Stimulated activated CD4-positive, alpha-beta T cell treated with anti-CD3 and anti-CD28 coated beads, Interleukin-2, amount 100 ng/mL, for 48 hours (primary cell): ENCODE data around the gene FAR2.
"Not testable (repeated sequence)": the region's sequence is repeated elsewhere in the genome, so short reads cannot be mapped to it uniquely, and the experiment has no call there.

Experiments
- DNase-seq, 2 donors: peaks; one replicate each; pipeline ENCODE4 v3.0.0-alpha.2; 2020

FAR2 gene

DNA sequence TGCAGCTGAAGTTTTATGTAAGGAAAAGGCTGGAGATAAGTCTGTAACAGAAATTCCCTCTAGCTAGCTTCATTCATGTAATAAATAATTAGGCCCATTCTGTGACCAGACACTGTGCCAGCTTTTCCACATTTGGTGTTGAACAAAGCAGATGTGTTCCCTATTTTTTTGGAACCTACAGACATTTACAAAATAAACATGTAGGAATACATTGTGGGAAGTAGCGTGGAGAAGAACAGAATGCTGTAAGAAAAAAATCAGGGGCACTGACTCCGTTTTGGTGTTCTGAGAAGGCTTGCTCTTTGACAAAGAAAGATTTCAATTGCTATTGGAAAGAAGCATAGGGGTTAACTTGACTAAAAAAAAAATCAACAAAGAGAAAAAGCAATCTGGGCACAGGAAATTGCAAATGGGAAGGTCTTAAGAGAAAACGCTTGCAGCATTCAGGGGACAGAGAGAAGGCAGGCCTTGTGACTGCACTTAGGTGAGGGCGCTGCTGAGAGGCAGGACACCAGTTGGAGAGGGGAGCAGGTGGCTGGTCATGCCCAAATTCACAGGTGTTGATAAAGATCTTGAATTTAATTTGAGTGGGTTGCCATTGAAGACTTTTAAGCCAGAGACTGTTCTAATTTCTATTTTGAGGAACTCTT is 4.0 kb downstream of the FAR2 start:
- DNase-seq = no peak

DNA sequence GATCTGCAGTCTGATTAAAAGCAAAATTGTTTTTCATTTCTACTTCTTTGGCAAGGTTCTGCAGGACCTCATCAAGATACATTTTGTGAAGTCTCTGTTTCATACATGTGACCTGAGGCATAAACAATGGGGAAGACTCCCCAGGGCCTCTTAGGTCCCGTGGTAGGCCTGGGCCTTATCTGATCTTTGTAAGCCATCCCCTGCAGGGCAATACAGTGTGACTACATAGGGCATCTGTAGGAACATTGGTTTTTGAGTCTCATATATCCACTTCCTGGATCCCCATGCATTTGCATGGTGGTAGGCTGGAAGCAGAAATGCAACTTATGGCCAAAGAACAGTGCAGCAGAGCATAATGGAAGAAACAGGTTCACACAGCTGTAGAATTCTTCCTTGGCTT is 6.0 kb downstream of the FAR2 start:
- no peak for DNase-seq

DNA sequence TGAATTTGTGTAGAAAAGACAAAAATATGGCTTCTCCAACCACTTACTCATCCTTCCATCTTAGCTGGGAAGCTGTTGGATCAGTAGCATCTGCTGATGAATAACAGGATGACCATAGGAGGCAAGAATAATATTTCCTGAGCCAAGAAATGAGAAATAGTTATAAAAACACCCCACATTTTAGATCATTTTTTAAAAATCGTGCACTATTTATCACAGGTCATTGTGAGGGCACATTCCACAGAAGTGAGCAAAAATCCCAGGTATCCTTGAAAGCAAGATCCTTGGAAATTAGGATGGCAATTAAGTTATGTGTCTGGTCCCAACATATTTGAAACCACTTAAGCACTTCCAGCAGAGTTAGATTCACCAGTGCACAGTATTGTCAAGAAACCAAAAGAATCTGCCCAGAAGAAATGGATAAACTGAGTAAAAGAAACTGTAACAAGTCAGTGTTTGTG is 8.4 kb downstream of the FAR2 start:
- no peak for DNase-seq

DNA sequence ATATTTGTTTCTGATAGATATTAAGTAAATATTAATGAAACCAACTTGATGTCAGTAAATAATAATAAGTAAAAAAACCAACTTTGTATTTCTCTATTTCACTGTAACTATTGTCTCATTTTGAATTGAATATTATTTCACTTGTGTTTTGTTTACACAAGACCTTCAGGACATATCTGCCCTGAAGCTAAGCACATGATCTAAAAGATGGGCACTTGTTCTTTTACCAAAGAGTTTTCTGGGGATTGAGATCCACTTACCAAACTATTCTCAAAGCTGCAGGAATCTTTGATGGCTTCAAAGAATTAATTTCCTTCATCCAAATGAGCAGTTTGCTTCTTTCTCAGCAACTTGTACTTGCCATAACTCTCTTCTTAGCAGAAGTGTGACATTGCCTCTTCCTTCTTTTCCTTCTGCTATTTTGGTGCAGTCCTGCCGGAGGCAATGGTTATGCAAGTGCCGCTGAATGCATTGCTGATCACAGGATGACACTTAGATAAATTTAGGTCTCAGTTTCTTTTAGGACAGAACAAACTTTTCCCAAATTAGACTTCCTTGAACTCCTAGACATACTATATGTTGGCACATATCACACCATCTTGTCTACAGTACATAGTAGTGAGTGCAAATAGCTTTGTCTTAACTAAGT is 9.2 kb downstream of the FAR2 start:
- no peak for DNase-seq

DNA sequence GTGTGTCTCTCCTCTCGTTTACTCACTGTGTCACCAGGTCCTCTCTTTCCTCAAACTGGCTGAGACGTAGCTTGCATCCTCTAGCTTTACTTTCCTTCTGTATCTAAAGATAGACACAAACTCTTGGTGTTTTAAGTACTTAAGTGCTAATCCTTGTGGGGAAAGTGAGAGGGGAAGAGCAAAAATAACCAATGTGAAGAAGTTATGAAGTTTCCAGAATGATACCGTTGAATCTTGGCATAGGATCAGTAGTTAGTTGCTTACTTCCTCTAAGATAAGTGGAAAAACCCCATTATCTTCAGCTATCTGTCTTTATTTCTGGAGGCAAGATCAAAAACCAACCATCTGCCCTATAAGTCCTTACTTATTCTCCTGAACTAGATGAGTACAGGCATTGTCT is 10.6 kb downstream of the FAR2 start:
- DNase-seq = no peak

DNA sequence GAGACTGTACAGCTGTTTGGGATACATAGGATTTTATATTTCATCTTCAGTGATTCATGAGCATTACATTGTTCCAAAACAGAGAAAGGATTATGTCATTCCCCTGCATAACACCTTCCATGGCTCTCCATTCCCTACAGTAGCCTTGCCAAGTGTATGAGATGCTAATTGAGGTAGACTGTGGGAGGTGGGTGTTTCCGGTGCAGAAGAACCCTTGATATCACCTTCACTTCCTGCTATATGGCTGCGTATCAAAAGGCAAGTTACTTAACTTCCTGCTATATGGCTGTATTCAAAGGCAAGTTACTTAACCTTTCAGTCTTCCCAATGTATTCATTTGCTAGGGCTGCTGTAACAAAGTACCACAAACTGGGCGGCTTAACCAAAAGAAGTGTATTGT is 11.2 kb downstream of the FAR2 start:
- DNase-seq = no peak

DNA sequence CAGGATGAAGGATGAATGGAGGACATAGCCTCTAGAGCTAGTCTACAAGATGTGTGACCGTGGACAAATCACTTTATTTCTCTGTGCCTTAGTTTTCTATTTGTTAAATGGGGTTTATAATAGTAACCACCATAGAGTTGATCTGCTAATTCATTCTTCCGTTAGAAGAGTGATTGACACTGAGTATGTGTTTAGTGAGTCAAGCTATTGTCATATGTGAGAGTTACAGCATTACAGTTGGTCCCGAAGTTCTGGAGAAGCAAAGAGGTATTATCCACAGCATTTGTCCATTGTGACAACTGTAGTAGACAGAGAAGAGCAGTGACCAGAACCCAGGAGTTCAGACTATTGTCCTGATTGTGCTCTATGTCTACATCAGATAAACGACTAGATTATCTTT is 14.1 kb downstream of the FAR2 start:
- DNase-seq = no peak

DNA sequence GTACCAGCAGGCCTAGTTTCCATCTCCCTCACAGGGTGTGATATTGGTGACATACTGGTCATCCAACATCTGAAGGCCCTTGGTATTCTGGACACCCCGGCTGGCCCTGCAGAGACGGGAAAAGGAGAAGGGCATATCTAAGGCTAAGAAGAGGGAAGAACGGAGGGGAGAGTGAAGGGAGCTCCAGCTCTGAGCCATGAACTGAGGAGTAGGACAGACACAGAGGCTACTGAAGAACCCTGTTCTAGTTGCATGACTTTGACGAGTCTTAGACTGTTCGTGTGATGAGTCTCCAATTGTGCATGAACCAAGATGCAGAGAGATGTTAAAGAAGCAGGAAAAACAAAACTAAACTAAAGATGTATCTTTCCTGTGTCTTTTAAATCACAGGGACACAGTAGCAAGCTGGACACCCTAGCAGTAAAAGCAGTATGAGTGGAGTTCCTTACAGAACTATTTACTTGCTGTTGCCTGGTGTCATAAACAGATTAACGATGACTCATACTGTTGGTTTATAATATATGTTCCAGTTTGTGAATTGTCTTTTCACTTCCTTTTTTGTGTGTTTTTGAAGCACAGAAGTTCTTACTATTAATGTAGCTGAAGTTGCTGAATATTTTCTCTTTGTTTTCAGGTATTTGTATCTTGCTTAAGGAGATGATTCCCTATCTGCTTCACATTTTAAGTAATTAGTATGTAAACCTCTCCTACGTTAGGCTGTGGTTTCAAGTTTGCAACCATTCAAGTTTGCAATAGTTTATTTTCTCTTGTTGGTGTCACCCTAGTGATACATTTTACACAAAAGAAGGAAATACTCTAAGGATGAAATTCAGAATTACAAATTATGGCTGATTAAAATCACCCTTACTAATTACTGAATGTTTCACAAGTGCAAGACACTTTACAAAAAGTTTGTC is 15.7 kb downstream of the FAR2 start:
- no peak for DNase-seq

DNA sequence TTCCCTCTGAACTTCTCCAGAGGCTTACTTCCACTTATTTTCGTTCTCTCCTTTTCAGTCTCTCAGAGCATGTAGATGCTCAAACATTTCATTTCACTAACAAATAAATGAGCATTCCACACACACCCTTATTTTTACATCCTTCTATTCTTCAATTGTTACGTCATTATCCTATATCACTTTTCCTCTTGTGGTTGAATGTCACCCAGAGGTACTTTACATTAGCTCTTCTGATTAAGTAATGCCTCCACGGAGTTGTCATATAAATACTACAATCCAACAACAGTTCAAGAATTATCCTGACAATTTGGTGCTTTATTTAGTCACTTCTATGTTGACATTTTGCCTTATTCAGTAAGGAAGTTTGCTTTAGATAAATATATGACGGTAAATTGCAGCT is 18.4 kb downstream of the FAR2 start:
- DNase-seq = no peak

DNA sequence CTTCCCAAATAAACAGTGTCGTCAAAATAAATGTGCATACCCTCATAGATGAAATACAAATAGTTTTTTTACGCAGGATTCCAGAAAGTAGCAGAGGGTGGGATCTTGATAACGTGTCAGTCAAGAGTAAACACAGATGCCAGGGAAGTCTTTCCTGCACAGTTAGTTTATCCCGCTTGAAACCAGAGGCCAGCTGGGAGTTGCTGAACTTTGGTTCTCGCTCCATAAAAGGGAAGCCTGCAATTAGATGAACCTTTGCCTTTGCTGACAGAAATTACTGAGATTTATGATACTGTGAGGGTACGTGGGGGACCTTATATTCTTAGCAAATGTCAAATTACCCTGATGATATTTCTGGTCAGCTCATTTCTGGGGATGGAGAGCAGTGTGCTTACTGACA is 18.9 kb downstream of the FAR2 start:
- no peak for DNase-seq

DNA sequence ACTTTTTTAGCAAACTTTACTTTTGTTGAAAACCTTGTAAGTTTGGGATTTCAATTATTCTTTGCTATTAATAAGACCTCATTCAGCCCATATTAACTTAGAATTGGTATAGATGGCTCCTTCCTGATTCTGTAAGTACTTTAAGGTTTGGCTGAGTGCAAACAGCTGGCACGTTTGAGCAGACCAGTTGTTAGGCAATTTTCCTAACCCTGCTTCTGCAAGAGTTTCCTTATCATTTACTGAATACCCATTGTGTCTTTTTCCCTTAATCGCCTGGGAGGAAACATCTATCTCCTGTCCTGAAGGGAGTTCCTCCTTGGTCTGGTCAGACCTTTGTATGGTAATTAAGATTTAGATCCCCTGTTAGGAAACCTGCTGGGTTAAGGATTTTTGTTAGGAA is 20.9 kb downstream of the FAR2 start:
- DNase-seq = not testable (repeated sequence)

DNA sequence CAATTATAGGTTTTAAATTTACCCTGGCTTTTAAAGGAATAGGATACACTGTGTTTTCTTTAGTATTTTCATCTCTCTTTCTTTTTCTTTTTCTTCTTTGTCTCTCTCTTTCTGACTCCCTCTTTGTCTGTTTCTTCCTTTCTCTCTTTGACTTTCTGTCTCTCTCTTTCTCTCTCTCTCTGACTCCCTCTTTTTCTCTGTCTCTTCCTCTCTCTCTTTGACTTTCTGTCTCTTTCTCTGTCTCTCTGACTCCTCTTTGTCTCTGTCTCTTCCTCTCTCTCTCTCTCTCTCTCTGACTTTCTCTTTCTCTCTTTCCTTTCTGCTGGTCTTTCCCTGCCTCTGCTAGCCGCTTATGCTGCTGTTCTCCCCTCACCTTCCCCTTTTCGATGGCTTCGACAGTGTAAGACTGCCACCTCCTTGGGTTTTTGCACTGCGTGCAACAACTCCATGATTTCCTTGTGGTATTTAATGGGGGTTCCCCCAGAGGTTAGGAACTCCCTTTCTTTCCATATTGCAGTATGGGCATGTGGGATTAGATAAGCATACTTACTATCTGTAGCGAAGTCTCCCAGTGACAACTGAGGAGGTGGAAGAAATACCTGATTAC is 21.5 kb downstream of the FAR2 start:
- not testable (repeated sequence) for DNase-seq

DNA sequence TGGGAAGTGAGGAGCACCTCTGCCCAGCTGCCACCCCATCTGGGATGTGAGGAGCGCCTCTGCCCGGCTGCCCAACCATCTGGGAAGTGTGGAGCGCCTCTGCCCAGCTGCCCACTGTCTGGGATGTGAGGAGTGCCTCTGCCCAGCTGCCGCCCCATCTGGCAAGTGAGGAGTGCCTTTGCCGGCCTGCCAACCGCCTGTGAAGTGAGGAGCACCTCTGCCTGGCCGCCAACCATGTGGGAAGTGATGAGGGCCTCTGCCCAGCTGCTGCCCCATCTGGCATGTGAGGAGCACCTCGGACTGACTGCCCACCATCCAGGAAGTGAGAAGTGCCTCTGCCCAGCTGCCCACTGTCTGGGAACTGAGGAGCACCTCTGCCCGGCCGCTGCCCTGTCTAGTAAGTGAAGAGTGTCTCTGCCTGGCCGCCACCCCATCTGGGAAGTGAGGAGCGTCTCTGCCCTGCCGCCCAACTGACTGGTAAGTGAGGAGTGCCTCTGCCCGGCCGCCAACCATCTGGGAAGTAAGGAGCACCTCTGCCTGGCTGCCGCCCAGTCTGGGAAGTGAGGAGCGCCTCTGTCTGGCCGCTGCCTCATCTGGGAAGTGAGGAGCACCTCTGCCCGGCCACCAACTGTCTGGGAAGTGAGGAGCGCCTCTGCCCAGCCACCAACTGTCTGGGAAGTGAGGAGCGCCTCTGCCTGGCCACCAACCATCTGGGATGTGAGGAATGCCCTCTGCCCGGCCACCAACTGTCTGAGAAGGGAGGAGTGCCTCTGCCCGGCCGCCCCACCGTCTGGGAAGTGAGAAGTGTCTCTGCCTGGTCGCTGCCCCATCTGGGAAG is 22.6 kb downstream of the FAR2 start:
- DNase-seq = no peak

DNA sequence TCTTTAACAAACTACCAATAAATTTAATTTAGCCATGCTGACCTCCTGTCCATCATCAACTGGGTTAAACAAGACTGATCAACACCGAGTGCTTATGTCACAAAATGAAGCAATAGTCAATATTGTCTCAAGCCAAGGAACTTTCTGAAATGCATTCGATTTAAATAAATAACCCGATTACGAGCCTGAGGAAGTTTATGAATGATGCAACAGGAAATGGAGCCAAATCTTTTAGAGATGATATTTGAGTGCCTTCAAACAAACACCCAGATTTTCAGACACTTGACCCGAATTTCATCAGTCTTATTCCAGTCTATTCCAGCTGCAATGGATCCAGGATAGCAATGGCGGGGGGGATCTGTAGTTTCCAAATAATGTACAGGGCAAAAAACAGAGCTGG is 27.9 kb downstream of the FAR2 start:
- DNase-seq = no peak

DNA sequence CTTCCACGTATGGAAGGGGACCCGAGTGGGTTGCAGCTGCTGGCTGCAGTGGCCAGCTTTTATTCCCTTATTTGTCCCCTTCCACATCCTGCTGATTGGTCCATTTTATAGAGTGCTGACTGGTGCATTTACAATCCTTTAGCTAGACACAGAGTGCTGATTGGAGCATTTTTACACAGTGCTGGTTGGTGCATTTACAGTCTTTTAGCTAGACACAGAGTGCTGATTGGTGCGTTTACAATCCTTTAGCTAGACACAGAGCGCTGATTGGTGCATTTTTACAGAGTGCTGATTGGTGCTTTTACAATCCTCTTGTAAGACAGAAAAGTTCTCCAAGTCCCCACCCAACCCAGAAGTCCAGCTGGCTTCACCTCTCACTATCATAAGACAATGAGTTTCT is 33.2 kb downstream of the FAR2 start:
- DNase-seq = not testable (repeated sequence)

DNA sequence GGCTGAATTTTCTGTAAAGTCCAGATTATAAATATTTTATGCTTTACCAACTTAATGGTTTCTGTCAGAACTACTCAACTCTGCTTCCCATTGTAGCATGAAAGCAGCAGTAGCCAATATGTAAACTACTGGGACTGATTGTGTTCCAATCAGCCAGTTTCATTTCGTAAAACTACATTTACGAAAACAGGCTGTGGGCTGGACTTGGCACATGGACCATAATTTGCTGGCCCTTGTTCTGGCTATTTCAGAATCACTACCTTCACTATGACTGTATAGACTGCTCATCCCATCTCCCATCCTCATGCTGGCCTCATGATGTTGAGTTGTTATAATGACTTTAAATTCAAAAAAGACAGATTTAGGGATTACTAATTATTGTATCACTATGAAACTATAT is 38.7 kb downstream of the FAR2 start:
- no peak for DNase-seq

DNA sequence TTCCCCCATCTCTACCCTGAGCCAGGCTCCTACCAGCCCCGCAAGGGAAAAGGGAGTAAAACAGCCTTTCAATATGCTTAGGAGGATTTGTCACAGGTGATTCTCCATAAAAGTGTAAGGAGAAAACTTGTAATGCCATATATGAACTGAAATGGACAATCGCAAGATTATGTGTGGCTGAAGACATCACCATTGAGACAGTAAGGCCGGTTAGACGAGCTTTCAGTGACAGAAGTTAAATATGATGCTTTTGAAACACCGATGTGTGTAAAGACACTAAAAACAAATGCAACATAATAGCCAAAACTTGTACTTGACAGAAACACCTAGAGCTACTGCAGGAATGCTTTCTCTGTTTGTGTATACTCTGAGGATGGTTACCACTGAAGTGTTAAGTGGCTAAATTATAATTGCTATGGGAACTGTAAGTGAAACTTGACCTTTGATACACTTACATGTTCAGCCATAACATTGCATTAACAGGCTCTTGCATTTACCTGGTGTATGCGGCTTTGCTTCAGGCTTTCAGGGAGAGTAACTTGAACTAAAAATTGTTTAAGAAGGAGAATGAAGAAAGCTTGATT is 42.3 kb downstream of the FAR2 start:
- no peak for DNase-seq

DNA sequence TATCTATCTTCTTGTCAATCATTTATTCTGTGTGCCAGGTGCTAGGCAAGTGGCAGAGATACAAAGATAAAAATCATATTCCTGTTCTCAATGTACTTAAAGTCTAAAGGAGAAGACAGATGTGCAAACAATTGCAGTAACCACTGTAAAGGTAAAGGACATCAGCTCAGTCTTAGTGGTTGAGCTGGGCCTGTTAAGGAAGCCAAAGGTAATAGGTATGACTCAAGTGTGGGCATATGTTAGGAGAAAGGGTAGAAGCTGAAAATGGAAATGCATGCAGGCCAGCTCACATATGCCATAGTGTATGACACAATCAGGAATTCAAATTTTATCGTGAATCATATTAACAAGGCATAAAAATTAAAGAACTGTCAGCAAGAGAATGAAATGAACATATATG is 49.8 kb downstream of the FAR2 start:
- DNase-seq = no peak

DNA sequence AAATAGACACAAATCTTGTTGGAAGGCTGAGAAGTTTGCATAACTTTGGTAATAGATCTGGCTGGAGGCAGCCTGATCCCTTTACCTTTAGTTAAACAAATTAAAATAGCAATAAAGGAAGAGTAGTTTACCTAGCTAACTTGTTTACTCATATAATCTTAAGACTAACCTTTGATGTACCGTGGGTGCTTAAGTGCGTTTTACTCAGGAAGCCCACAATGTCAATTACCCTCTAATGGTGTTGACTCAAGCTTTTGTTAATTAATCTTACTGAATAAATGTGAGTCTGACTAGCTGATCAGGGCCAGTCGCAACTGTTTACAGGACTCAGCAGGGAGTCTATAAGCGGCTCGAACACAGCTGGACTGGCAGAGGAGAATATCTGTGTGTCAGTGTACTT is 51.5 kb downstream of the FAR2 start:
- DNase-seq = no peak

DNA sequence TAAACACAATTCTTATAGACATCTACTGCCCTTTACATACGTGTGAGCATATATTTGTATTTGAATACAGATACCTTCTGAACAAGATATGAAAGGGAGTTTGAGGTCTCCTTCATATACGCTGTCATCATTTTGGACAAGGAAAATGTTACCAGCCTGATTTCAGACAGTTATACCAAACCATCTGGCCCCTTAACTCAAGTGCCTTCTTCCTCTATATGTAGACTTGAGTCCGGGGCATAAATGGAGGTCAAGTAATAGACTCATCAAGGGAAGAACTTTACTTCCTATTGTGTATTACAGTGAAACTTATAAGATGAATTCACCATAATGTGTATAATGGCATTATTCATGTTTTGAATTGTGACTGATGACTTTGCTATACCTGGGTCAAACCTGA is 52.2 kb downstream of the FAR2 start:
- DNase-seq = no peak

DNA sequence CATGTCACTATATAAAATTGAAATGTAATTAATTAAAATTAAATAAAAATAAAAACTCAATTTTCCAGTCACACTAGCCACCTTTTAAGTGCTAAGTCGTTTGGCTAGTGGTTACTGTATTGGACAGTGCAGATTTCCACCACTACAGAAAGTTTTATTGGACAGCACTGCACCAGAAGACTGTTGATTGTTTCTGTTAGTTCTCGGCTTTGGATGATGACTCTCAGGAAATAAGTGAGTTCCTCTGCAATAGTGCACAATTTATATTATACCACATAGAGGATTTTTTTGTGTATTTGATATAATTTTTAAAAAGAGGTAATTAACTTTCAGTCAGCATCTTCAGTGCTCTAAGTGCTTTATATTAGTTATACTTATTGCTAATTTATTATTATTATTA is 52.7 kb downstream of the FAR2 start:
- no peak for DNase-seq

DNA sequence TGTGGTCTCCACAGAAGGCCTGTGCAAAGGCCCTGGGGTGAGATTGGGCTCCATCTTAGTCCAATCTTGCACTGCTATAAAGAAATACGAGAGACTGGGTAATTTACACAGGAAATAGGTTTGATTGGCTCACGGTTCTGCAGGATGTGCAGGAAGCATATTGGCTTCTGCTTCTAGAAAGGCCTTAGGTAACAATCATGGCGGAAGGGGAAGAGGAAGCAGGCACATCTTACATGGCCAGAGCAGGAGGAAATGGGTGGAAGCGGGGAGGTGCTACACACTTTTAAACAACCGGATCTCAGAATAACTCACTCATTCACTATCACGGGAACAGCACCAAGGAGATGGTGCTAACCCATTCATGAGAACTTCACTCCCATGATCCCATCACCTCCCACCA is 55.4 kb downstream of the FAR2 start:
- no peak for DNase-seq
